K562 (cell line): Measurements from ENCODE around the gene TYW1.

ENCODE experiments used
- CEBPB ChIP-seq: fragments of 450-650 bp; IDR thresholded peaks from 2 replicates; pipeline ENCODE4 v1.6.1; 2016; ENCODE audit warnings: missing genetic modification characterization, missing compliant biosample characterization
- EZH2 ChIP-seq: IDR thresholded peaks from 2 replicates; pipeline ENCODE4 v1.6.1; 2012; ENCODE audit warnings: low read depth, mild to moderate bottlenecking, inconsistent platforms, low read length, borderline replicate concordance
- POLR2AphosphoS5 ChIP-seq: IDR thresholded peaks from 2 replicates; pipeline ENCODE4 v1.6.1; 2011; ENCODE audit warnings: mild to moderate bottlenecking, low read depth, low read length, moderate library complexity; ENCODE audit not compliant: control insufficient read depth, insufficient read depth
- SIX5 ChIP-seq, 2 experiments: IDR thresholded peaks; 2 replicates each; pipeline ENCODE4 v1.6.1; 2011; ENCODE audit warnings: low read length in 2 of 2, borderline replicate concordance in 1 of 2, low read depth in 1 of 2, mild to moderate bottlenecking in 1 of 2, moderate library complexity in 1 of 2; ENCODE audit not compliant: insufficient read depth in 1 of 2
- TBP ChIP-seq: optimal IDR thresholded peaks from 2 replicates; pipeline ENCODE3; 2011; ENCODE audit warnings: low read depth, low read length, improper control_type of control experiment
- ZFP36 ChIP-seq: fragments of 150-350 bp; IDR thresholded peaks from 2 replicates; pipeline ENCODE4 v1.6.1; 2018; ENCODE audit warnings: low read length, low read depth; ENCODE audit not compliant: partially characterized antibody
- TF ChIP-seq, protein P1 (sequence below), 3 experiments: IDR thresholded peaks in 2 of 3; conservative IDR thresholded peaks in 1 of 3; 2 replicates each; pipeline ENCODE4 v1.5.1; 2011 to 2012; ENCODE audit warnings: low read length in 3 of 3, mild to moderate bottlenecking in 3 of 3, control low read depth in 2 of 3, improper control_type of control experiment in 1 of 3, inconsistent platforms in 1 of 3, low read depth in 1 of 3, mixed read lengths in 1 of 3, moderate library complexity in 1 of 3; ENCODE audit not compliant: insufficient read depth in 2 of 3
- TF ChIP-seq, protein P2 (sequence below): fragments of 150-350 bp; IDR thresholded peaks from 2 replicates; pipeline ENCODE4 v1.6.1; 2014; ENCODE audit warnings: low read depth, mild to moderate bottlenecking, low read length, borderline replicate concordance
- TF ChIP-seq, protein P3 (sequence below): sonication (generic); formaldehyde crosslinking; IDR thresholded peaks from 2 replicates; pipeline ENCODE4 v1.8.0; 2022; ENCODE audit warnings: mild to moderate bottlenecking, low read depth, missing genetic modification reagents

DNA sequence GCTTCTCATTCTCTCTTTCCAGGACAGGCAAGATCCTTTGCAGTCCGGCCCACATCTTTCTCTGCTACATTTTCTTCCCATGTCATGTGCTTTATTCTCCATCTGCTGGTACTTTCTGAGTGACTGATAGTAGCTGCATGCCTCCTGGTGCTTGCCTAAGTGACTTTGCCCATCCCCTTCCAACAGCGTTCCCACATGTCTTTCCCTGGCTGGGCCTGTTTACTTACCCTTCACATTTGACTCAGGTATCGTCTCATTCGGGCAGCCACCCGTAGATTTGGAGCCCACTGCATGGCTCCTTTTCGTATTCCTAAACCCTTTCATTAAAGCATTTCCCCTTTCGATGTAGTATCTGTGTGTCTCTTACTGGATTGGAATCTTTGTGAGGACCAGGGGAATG is 24.6 kb downstream of the TYW1 start:
- TF ChIP-seq ZFP36 (no peak), SIX5 (IDR thresholded peaks at IDR 0.05; ENCODE audit: borderline replicate concordance in 1 of 2, insufficient read depth in 1 of 2, low read depth in 1 of 2, low read length in 2 of 2) (no peak), POLR2AphosphoS5 (no peak), EZH2 (no peak), CEBPB (tag) (no peak), TBP (no peak)
- TF ChIP-seq, protein P1, sequence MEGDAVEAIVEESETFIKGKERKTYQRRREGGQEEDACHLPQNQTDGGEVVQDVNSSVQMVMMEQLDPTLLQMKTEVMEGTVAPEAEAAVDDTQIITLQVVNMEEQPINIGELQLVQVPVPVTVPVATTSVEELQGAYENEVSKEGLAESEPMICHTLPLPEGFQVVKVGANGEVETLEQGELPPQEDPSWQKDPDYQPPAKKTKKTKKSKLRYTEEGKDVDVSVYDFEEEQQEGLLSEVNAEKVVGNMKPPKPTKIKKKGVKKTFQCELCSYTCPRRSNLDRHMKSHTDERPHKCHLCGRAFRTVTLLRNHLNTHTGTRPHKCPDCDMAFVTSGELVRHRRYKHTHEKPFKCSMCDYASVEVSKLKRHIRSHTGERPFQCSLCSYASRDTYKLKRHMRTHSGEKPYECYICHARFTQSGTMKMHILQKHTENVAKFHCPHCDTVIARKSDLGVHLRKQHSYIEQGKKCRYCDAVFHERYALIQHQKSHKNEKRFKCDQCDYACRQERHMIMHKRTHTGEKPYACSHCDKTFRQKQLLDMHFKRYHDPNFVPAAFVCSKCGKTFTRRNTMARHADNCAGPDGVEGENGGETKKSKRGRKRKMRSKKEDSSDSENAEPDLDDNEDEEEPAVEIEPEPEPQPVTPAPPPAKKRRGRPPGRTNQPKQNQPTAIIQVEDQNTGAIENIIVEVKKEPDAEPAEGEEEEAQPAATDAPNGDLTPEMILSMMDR (IDR thresholded peaks at IDR 0.05 in 2 of 3, conservative IDR thresholded peaks at IDR 0.05 in 1 of 3; ENCODE audit: insufficient read depth in 2 of 3, low read depth in 1 of 3, low read length in 3 of 3) = no peak
- TF ChIP-seq, protein P2, sequence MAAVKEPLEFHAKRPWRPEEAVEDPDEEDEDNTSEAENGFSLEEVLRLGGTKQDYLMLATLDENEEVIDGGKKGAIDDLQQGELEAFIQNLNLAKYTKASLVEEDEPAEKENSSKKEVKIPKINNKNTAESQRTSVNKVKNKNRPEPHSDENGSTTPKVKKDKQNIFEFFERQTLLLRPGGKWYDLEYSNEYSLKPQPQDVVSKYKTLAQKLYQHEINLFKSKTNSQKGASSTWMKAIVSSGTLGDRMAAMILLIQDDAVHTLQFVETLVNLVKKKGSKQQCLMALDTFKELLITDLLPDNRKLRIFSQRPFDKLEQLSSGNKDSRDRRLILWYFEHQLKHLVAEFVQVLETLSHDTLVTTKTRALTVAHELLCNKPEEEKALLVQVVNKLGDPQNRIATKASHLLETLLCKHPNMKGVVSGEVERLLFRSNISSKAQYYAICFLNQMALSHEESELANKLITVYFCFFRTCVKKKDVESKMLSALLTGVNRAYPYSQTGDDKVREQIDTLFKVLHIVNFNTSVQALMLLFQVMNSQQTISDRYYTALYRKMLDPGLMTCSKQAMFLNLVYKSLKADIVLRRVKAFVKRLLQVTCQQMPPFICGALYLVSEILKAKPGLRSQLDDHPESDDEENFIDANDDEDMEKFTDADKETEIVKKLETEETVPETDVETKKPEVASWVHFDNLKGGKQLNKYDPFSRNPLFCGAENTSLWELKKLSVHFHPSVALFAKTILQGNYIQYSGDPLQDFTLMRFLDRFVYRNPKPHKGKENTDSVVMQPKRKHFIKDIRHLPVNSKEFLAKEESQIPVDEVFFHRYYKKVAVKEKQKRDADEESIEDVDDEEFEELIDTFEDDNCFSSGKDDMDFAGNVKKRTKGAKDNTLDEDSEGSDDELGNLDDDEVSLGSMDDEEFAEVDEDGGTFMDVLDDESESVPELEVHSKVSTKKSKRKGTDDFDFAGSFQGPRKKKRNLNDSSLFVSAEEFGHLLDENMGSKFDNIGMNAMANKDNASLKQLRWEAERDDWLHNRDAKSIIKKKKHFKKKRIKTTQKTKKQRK = no peak
- TF ChIP-seq, protein P3, sequence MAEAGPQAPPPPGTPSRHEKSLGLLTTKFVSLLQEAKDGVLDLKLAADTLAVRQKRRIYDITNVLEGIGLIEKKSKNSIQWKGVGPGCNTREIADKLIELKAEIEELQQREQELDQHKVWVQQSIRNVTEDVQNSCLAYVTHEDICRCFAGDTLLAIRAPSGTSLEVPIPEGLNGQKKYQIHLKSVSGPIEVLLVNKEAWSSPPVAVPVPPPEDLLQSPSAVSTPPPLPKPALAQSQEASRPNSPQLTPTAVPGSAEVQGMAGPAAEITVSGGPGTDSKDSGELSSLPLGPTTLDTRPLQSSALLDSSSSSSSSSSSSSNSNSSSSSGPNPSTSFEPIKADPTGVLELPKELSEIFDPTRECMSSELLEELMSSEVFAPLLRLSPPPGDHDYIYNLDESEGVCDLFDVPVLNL = no peak
